ENCODE data around the gene ZNF200.

DNA sequence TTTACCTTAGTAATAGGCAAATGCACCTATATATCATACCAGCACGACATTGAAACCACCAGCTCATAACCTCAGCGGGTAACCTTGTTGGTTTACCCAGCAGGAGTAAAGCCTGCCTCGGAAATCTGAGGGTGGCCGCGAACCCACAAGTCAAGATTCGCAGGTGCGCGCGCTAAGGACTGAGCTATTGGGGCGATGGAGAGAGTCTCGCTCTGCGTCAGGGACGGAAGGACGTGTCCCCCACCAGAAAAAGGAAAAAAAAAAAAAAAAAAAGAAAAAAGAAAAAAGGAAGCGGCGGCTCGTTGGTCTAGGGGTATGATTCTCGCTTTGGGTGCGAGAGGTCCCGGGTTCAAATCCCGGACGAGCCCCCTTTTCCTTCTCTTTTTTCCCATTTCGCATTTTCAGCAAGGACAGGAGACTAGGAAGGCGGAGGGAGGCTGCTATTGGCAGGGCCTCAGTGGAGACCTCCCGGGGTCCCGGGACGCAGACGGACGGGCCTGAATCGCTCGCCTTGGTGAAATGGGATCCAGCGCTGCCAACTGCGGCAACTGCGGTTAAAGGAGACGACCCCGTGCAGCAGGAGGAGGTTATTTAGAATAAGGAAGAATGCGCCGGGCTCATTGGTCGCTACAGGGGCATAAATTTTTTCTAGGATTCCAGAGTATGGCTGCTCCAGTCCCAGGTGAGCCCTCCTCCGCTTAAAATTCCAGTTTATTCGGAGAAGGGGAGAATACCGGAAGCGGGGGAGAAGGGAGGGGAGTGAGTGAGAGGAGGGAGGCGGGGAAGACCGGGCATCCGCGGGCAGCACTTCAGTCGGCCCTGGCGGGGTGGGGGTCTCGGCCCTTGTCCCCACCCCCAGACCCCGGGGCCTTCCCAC, 46.9 kb downstream of the ZNF200 start, which contains the start of gene OR1F1:
- TF ChIP-seq GATA2 (IDR thresholded peaks at IDR 0.05; ENCODE audit: low read depth, low read length) = no peak
- no peak for TF ChIP-seq GATA3 (IDR thresholded peaks at IDR 0.05; ENCODE audit: low read depth, low read length)

Data from SH-SY5Y (cell line).